GM12864 (cell line): ENCODE measurements around the gene CCDC69.
A peak's percentile ranks its signal among the peaks of the same experiment; 100 is the strongest.

Experiments used
- DNase-seq: peaks from one replicate; pipeline ENCODE4 v3.0.0-alpha.2; 2011; ENCODE audit warnings: low read depth
- H3K4me3 ChIP-seq: 2 replicates; pipeline ENCODE4 v1.5.1; 2011; ENCODE audit warnings: mild to moderate bottlenecking, low read depth, low read length, control low read depth
- TF ChIP-seq, protein P1 (sequence below): IDR thresholded peaks from 2 replicates; pipeline ENCODE4 v1.5.1; 2011; ENCODE audit warnings: low read depth, mild to moderate bottlenecking, moderate library complexity, low read length, control low read depth, inconsistent platforms; ENCODE audit errors: missing control alignments

CCDC69 gene

DNA sequence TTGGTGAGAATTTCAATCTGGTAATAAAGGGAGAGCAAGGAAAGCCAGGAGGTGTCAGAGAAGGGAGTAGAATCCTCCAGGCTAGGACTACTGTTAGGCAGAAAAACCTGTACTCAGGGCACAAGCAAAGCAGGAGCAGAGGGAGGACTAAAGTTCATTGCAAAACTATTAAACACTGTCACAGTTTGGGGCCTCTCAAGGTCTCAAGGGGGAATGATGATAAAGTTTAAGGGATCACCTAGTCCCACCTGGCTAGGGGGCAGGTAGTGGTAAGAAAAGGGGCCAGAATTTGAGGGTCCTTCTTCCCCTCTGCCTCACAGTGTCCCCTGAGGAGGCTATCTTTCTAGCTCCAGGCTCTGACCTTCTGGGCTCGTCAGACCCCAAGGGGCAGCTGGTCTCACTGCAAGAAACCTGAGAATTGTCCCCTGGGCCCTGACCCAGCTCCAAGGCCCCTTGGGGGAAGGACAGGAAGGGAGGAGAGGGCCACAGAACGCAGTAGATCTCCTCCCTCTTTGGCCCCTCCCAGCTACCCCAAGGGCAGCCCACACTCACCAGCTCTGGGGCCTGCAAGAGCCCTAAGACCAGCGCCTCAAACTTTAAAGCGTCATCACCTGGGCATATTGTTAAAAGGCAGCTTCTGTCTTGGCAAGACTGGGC lies 974 bp downstream of the CCDC69 start:
- peak overlapping the region; percentile 74 for H3K4me3 ChIP-seq
- DNase-seq: no peak
- TF ChIP-seq, protein P1, sequence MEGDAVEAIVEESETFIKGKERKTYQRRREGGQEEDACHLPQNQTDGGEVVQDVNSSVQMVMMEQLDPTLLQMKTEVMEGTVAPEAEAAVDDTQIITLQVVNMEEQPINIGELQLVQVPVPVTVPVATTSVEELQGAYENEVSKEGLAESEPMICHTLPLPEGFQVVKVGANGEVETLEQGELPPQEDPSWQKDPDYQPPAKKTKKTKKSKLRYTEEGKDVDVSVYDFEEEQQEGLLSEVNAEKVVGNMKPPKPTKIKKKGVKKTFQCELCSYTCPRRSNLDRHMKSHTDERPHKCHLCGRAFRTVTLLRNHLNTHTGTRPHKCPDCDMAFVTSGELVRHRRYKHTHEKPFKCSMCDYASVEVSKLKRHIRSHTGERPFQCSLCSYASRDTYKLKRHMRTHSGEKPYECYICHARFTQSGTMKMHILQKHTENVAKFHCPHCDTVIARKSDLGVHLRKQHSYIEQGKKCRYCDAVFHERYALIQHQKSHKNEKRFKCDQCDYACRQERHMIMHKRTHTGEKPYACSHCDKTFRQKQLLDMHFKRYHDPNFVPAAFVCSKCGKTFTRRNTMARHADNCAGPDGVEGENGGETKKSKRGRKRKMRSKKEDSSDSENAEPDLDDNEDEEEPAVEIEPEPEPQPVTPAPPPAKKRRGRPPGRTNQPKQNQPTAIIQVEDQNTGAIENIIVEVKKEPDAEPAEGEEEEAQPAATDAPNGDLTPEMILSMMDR: no peak

DNA sequence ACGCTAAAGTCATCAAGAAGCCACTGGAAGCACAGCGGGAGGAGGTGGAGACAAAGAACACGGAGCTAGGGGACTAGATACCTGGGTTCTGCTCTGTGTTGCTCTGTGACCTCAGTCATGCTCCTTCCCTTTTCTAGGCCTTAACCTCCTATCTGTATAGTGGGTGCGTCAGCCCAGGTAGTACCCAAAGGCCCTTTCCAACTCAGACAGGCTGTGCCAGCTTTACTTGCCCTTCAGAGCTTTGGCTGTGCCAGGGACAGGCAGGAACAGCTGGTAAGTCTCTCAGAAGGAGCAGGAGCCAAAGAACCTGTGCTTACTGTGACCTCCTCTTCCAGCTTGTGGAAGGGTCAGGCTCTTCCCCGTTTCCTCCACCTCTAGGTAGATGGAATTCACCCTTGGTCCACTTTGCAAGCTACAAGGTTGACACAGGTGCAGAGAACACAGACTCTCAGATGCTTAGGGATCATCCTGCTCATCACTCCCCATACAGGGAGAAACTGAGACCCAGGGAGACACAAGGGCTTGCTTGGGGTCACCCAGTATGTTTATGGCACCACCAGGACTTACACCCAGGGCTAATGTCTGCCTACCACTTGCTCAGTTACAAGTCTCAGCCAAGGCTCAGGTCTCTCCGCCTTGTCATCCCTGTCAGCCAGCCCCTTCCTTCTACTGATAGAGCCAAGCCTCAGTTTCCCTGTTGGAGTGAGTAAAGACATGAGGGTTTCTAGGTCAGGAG lies 1.7 kb downstream of the CCDC69 start:
- TF ChIP-seq, protein P1: no peak
- H3K4me3 ChIP-seq: peak overlapping the region; percentile 74
- DNase-seq: no peak

DNA sequence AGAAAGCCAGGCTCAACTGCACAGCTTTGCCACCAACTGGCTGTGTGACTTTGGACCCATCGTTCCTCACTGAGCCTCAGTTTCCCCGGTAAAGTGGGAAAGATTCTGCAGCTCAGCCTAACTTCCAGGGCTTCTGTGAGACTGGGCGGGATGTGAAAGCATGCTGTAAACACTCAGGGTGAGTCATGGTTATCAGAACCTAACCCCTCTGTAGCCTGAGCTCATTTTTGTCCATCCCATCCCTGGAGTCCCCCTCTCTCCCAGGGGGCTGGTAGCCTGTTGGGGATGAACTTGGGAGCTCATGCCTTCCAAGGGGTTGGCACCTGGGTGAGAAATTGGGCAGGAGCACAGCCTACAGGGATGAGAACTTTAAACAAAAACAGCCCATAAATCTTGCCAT lies 2.3 kb downstream of the CCDC69 start:
- TF ChIP-seq, protein P1: no peak
- DNase-seq: no peak
- peak overlapping the region; percentile 74 for H3K4me3 ChIP-seq

DNA sequence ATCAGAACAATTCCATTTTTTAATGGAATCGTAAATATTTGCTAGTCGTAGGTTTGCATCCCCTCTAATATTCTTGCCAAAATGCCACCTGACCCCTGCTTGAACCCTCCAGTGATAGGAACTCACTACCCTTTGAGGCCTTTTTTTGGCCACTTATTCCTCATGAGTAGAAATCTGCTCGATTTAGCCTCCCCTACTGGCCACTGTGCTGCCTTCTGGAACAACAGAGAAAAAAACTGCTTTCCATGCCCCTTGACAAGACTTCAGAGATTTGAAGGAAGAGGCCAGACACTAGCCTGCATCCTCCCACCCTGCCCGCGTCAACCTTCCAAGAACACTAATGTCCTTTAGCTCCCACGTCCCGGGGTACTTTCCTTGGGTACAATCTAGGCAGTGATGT lies 4.1 kb downstream of the CCDC69 start:
- DNase-seq: no peak
- no peak overlapping the region for H3K4me3 ChIP-seq
- TF ChIP-seq, protein P1: peak; percentile 43

DNA sequence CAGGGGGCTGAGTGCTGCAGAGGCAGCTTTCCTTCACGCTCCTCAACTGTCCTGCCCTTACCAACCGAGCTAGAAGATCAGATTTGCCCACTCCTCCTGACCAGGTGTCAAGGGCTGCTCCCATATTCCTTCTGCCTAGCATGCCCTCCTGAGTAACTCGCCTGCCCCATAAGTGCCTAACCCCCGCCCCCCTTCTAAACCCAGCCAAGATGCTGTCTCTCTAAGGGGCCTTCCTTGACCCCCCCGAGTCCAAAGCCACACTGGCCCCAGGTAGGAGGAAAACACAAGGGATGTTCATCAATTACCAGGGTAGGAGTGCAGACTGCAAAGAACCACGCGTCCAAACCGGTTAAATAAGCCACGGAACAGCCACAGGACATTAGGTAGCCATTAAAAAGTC lies 4.8 kb downstream of the CCDC69 start:
- TF ChIP-seq, protein P1: no peak
- DNase-seq: no peak
- H3K4me3 ChIP-seq: no peak overlapping the region

DNA sequence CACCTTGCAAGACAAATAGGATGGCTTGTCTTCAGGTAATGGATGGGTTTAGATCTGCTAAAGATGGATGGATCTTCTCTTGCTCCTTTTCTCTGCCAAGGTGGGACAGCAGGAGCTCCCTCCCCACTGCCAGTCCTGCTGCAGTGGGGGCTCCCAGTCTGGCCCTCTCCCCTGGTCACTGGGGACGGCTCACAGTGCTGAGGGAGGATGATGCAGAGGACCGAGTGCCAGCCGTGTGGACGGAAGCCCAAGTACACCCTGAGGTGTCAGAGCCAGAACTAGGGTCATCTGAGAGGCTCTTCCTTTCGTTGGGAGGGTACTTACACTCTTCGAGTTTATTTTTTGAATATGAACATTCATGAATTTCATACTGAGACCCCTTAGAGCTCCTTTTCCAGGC lies 5.7 kb downstream of the CCDC69 start:
- no peak overlapping the region for H3K4me3 ChIP-seq
- TF ChIP-seq, protein P1: no peak
- no peak for DNase-seq
